Measurements from ENCODE around the gene STAT6.

The STAT6 gene

GRCh38 chr12:57099766-57100165, 11.4 kb downstream of the STAT6 start:
- no peak for DNase-seq

GRCh38 chr12:57099047-57099714, 12.0 kb downstream of the STAT6 start:
- DNase-seq = no peak

- peak in 1 of 2 experiments; percentile 33 for DNase-seq
Measured at GRCh38 chr12:57098546-57098945, 12.6 kb downstream of the STAT6 start.

- DNase-seq = no peak
Measured at GRCh38 chr12:57097554-57097835, 13.7 kb downstream of the STAT6 start.

GRCh38 chr12:57096748-57097553, 14.2 kb downstream of the STAT6 start:
- no peak for DNase-seq

GRCh38 chr12:57096099-57096572, 15.0 kb downstream of the STAT6 start:
- DNase-seq = no peak

GRCh38 chr12:57095440-57095839, 15.7 kb downstream of the STAT6 start:
- no peak for DNase-seq

- no peak for DNase-seq
Measured at GRCh38 chr12:57094208-57095160, 16.7 kb downstream of the STAT6 start.

GRCh38 chr12:57093415-57094207, 17.6 kb downstream of the STAT6 start:
- DNase-seq = no peak

GRCh38 chr12:57092876-57093414, 18.2 kb downstream of the STAT6 start:
- no peak for DNase-seq

GRCh38 chr12:57092529-57092862, 18.7 kb downstream of the STAT6 start:
- DNase-seq = no peak

- DNase-seq = no peak
Measured at GRCh38 chr12:57091638-57092528, 19.3 kb downstream of the STAT6 start.

- no peak for DNase-seq
Measured at GRCh38 chr12:57090924-57091637, 20.1 kb downstream of the STAT6 start.

GRCh38 chr12:57090490-57090889, 20.7 kb downstream of the STAT6 start:
- DNase-seq = no peak

GRCh38 chr12:57089271-57090245, 21.6 kb downstream of the STAT6 start:
- peak in 1 of 2 experiments; percentile 31 for DNase-seq

- peak; percentile 84 to 91 for DNase-seq
Measured at GRCh38 chr12:57088354-57089270, 22.6 kb downstream of the STAT6 start, which contains the start of gene NAB2. NAB2 (plus strand) TSS chr12:57089114; CDS start chr12:57089272, 158 bp downstream.

- peak; percentile 94 to 96 for DNase-seq
Measured at GRCh38 chr12:57087691-57088353, 23.3 kb downstream of the STAT6 start.

Data from NCI-H524 (cell line).